ENCODE data around the gene LYPD1.

LYPD1 gene

GRCh38 chr2:132632000-132632649 lies 37.9 kb downstream of the LYPD1 start:
- FAIRE-seq = no peak

- FAIRE-seq = no peak
Measured at GRCh38 chr2:132627536-132627935, 42.5 kb downstream of the LYPD1 start.

- no peak for FAIRE-seq
Measured at GRCh38 chr2:132623096-132623839, 46.7 kb downstream of the LYPD1 start.

- no peak for FAIRE-seq
Measured at GRCh38 chr2:132621131-132621875, 48.7 kb downstream of the LYPD1 start.

- no peak for FAIRE-seq
Measured at GRCh38 chr2:132620115-132620514, 49.9 kb downstream of the LYPD1 start.

GRCh38 chr2:132618734-132619133 lies 51.3 kb downstream of the LYPD1 start:
- no peak for FAIRE-seq

- FAIRE-seq = no peak
Measured at GRCh38 chr2:132617989-132618388, 52.0 kb downstream of the LYPD1 start.

GRCh38 chr2:132615329-132616085 lies 54.5 kb downstream of the LYPD1 start:
- FAIRE-seq = no peak

- no peak for FAIRE-seq
Measured at GRCh38 chr2:132611719-132612118, 58.3 kb downstream of the LYPD1 start.

GRCh38 chr2:132609101-132609890 lies 60.7 kb downstream of the LYPD1 start:
- FAIRE-seq = no peak

GRCh38 chr2:132608311-132608710 lies 61.7 kb downstream of the LYPD1 start:
- no peak for FAIRE-seq

- no peak for FAIRE-seq
Measured at GRCh38 chr2:132607426-132608090, 62.4 kb downstream of the LYPD1 start.

GRCh38 chr2:132606649-132607048 lies 63.4 kb downstream of the LYPD1 start:
- no peak for FAIRE-seq

- FAIRE-seq = no peak
Measured at GRCh38 chr2:132605236-132606180, 64.5 kb downstream of the LYPD1 start.

- FAIRE-seq = no peak
Measured at GRCh38 chr2:132604561-132604960, 65.4 kb downstream of the LYPD1 start.

GRCh38 chr2:132599556-132599955 lies 70.4 kb downstream of the LYPD1 start:
- FAIRE-seq = no peak

GRCh38 chr2:132598536-132598935 lies 71.5 kb downstream of the LYPD1 start:
- no peak for FAIRE-seq

GRCh38 chr2:132597831-132598230 lies 72.2 kb downstream of the LYPD1 start:
- FAIRE-seq = no peak

GRCh38 chr2:132597166-132597565 lies 72.8 kb downstream of the LYPD1 start:
- no peak for FAIRE-seq

- no peak for FAIRE-seq
Measured at GRCh38 chr2:132595693-132596092, 74.3 kb downstream of the LYPD1 start.

GRCh38 chr2:132595186-132595585 lies 74.8 kb downstream of the LYPD1 start:
- FAIRE-seq = no peak
